HUES64 (cell line): Measurements from ENCODE around the gene BUB3.

ENCODE experiments used
- H3K27ac ChIP-seq: 2 replicates; pipeline ENCODE4 v1.7.0; 2013; ENCODE audit warnings: low read depth, low read length, inconsistent platforms
- H3K27me3 ChIP-seq: 2 replicates; pipeline ENCODE4 v1.6.1; 2013; ENCODE audit warnings: mild to moderate bottlenecking, low read length; ENCODE audit not compliant: insufficient read depth
- H3K36me3 ChIP-seq: 2 replicates; pipeline ENCODE4 v1.6.1; 2013; ENCODE audit warnings: mild to moderate bottlenecking, low read length; ENCODE audit not compliant: insufficient read depth
- H3K4me1 ChIP-seq: 2 replicates; pipeline ENCODE4 v1.6.1; 2013; ENCODE audit warnings: mild to moderate bottlenecking, low read length, moderate library complexity; ENCODE audit not compliant: insufficient read depth
- H3K4me3 ChIP-seq: 2 replicates; pipeline ENCODE4 v1.5.1; 2013; ENCODE audit warnings: mild to moderate bottlenecking, low read length, moderate library complexity
- H3K9ac ChIP-seq: 2 replicates; pipeline ENCODE4 v1.6.1; 2013; ENCODE audit warnings: mild to moderate bottlenecking, low read depth, low read length
- H3K9me3 ChIP-seq: 2 replicates; pipeline ENCODE4 v1.6.1; 2013; ENCODE audit warnings: low read depth, low read length; ENCODE audit not compliant: insufficient read depth
- WGBS: fragments of 150-250, 120-280 bp; methylation state at CpG from one replicate; pipeline ENCODE4 v1.1.7; 2013; ENCODE audit warnings: missing lambda C conversion rate; 5-methylcytosine and 5-hydroxymethylcytosine counted together

Gene BUB3

GRCh38 chr10:123149162-123149567 lies 5.0 kb upstream of the BUB3 start:
- H3K27ac ChIP-seq = no peak overlapping the region
- peaks cover 38% of the 10 kb centered on the region for H3K4me1 ChIP-seq
- H3K27me3 ChIP-seq = peaks cover 96% of the 10 kb centered on the region
- H3K9me3 ChIP-seq = no peaks in the 10 kb centered on the region
- 1% methylated on average over 12 of the region's 12 CpGs for WGBS
- peak overlapping the region; percentile 43 for H3K4me3 ChIP-seq
- peak overlapping the region; percentile 39; the same call in 1 of the 2 replicates for H3K9ac ChIP-seq
- H3K36me3 ChIP-seq = no peaks in the 10 kb centered on the region

GRCh38 chr10:123149568-123150270 lies 4.5 kb upstream of the BUB3 start:
- Histone ChIP-seq H3K4me3 (peak overlapping the region; percentile 43), H3K9ac (peak overlapping the region; percentile 39), H3K4me1 (peaks cover 38% of the 10 kb centered on the region), H3K27me3 (peaks cover 90% of the 10 kb centered on the region), H3K36me3 (no peaks in the 10 kb centered on the region), H3K9me3 (no peaks in the 10 kb centered on the region), H3K27ac (no peak overlapping the region)
- under 1% methylated on average over 76 of the region's 76 CpGs for WGBS

- H3K4me3 ChIP-seq = peak overlapping the region; percentile 43
- H3K9ac ChIP-seq = peak overlapping the region; percentile 60
- peaks cover 42% of the 10 kb centered on the region for H3K4me1 ChIP-seq
- H3K36me3 ChIP-seq = peaks cover 3% of the 10 kb centered on the region
- H3K9me3 ChIP-seq = no peaks in the 10 kb centered on the region
- peaks cover 83% of the 10 kb centered on the region for H3K27me3 ChIP-seq
- 3% methylated on average over 30 of the region's 34 CpGs for WGBS
- no peak overlapping the region for H3K27ac ChIP-seq
These were observed 3.8 kb upstream of the BUB3 start for GRCh38 chr10:123150271-123150985.

- Histone ChIP-seq H3K36me3 (peaks cover 10% of the 10 kb centered on the region), H3K9me3 (no peaks in the 10 kb centered on the region), H3K4me3 (peak overlapping the region; percentile 43), H3K27ac (no peak overlapping the region), H3K9ac (peak overlapping the region; percentile 60), H3K27me3 (peaks cover 76% of the 10 kb centered on the region), H3K4me1 (peaks cover 41% of the 10 kb centered on the region)
- WGBS = under 1% methylated on average over 56 of the region's 56 CpGs
These were observed 3.0 kb upstream of the BUB3 start for GRCh38 chr10:123150986-123151736.

- H3K27me3 ChIP-seq = peaks cover 70% of the 10 kb centered on the region
- H3K4me3 ChIP-seq = peak overlapping the region; percentile 43
- H3K36me3 ChIP-seq = peaks cover 16% of the 10 kb centered on the region
- 30% methylated on average over 7 of the region's 7 CpGs for WGBS
- H3K9ac ChIP-seq = no peak overlapping the region
- peaks cover 38% of the 10 kb centered on the region for H3K4me1 ChIP-seq
- H3K9me3 ChIP-seq = no peaks in the 10 kb centered on the region
- H3K27ac ChIP-seq = no peak overlapping the region
These were observed 2.5 kb upstream of the BUB3 start for GRCh38 chr10:123151737-123152135.

GRCh38 chr10:123153486-123154091 lies 613 bp upstream of the BUB3 start:
- Histone ChIP-seq H3K27me3 (peaks cover 51% of the 10 kb centered on the region), H3K4me3 (no peak overlapping the region), H3K9ac (no peak overlapping the region), H3K9me3 (no peaks in the 10 kb centered on the region), H3K4me1 (peaks cover 36% of the 10 kb centered on the region), H3K27ac (no peak overlapping the region), H3K36me3 (peaks cover 35% of the 10 kb centered on the region)
- WGBS = 41% methylated on average over 9 of the region's 9 CpGs

- WGBS = 7% methylated on average over 49 of the region's 49 CpGs
- H3K4me3 ChIP-seq = peak overlapping the region; percentile 83
- peaks cover 38% of the 10 kb centered on the region for H3K27me3 ChIP-seq
- H3K27ac ChIP-seq = peak overlapping the region; percentile 78
- H3K9ac ChIP-seq = peak overlapping the region; percentile 91
- H3K4me1 ChIP-seq = peaks cover 36% of the 10 kb centered on the region
- no peaks in the 10 kb centered on the region for H3K9me3 ChIP-seq
- peaks cover 47% of the 10 kb centered on the region for H3K36me3 ChIP-seq
These were observed 706 bp downstream of the BUB3 start for GRCh38 chr10:123154711-123155505.

- Histone ChIP-seq H3K9ac (no peak overlapping the region), H3K4me1 (peaks cover 30% of the 10 kb centered on the region), H3K27me3 (peaks cover 26% of the 10 kb centered on the region), H3K4me3 (peak overlapping the region; percentile 83; the same call in 1 of the 2 replicates), H3K27ac (no peak overlapping the region), H3K36me3 (peaks cover 59% of the 10 kb centered on the region), H3K9me3 (no peaks in the 10 kb centered on the region)
- 100% methylated on average over 2 of the region's 2 CpGs for WGBS
These were observed 1.9 kb downstream of the BUB3 start for GRCh38 chr10:123156078-123156477.

- Histone ChIP-seq H3K27ac (no peak overlapping the region), H3K4me3 (no peak overlapping the region), H3K9me3 (no peaks in the 10 kb centered on the region), H3K36me3 (peaks cover 70% of the 10 kb centered on the region), H3K4me1 (peaks cover 23% of the 10 kb centered on the region), H3K27me3 (peaks cover 15% of the 10 kb centered on the region), H3K9ac (no peak overlapping the region)
- 96% methylated on average over 3 of the region's 3 CpGs for WGBS
These were observed 3.0 kb downstream of the BUB3 start for GRCh38 chr10:123157210-123157609.

GRCh38 chr10:123158682-123159081 lies 4.5 kb downstream of the BUB3 start:
- WGBS = no CpG with 5 or more reads among the region's 1 CpG
- no peak overlapping the region for H3K9ac ChIP-seq
- H3K27me3 ChIP-seq = 0 out of 2 replicates have a peak, but pooled peaks cover under 1% of the 10 kb centered on the region
- H3K36me3 ChIP-seq = peaks cover 85% of the 10 kb centered on the region
- no peaks in the 10 kb centered on the region for H3K9me3 ChIP-seq
- H3K4me3 ChIP-seq = no peak overlapping the region
- no peak overlapping the region for H3K27ac ChIP-seq
- H3K4me1 ChIP-seq = peaks cover 10% of the 10 kb centered on the region
